Erythroblast (primary cell): ENCODE results near the gene PMS1.

Source experiments
- GATA1 ChIP-seq: IDR thresholded peaks from 2 replicates; pipeline ENCODE4 v1.6.1; 2011; ENCODE audit warnings: low read depth, mild to moderate bottlenecking, control low read depth, low read length, moderate library complexity
- POLR2A ChIP-seq: IDR thresholded peaks from 2 replicates; pipeline ENCODE4 v1.6.1; 2011; ENCODE audit warnings: mild to moderate bottlenecking, low read length

DNA sequence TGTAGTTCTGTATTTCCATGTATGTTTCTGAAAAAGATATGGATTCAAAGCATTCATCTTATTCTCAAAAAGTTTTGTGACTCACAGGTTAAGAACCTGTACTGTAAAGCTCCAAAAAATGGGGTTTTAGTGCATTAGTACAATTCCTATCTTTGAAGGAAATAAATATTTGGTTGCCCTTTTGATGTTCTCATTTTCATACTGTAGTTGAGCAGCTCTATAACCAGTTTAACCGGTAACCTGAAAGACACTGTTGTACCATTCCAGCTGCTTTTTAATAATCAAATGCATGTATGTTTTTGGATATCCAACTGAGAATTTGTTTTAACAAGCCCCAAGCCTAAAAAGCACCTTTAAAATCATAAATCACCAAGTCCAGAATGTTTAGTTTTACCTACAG, 12.0 kb upstream of the PMS1 start:
- TF ChIP-seq POLR2A (no peak), GATA1 (no peak)
